Measurements from ENCODE around the gene HEPACAM. TPM values are rescaled to one million over a fixed set of nuclear protein-coding genes. Genes with fewer than 3 reads are reported as not detected.

The HEPACAM gene
- total RNA-seq, 1 donor from 2014 or later: not detected

GRCh38 chr11:124872741-124873140 lies 63.1 kb downstream of the HEPACAM start:
- H3K36me3 ChIP-seq (ENCODE audit: control insufficient read depth, insufficient read depth, low read length): no peaks in the 10 kb centered on the region
- peaks cover 36% of the 10 kb centered on the region for H3K27me3 ChIP-seq (ENCODE audit: control insufficient read depth, insufficient read depth, low read length)
- TF ChIP-seq, protein P1, sequence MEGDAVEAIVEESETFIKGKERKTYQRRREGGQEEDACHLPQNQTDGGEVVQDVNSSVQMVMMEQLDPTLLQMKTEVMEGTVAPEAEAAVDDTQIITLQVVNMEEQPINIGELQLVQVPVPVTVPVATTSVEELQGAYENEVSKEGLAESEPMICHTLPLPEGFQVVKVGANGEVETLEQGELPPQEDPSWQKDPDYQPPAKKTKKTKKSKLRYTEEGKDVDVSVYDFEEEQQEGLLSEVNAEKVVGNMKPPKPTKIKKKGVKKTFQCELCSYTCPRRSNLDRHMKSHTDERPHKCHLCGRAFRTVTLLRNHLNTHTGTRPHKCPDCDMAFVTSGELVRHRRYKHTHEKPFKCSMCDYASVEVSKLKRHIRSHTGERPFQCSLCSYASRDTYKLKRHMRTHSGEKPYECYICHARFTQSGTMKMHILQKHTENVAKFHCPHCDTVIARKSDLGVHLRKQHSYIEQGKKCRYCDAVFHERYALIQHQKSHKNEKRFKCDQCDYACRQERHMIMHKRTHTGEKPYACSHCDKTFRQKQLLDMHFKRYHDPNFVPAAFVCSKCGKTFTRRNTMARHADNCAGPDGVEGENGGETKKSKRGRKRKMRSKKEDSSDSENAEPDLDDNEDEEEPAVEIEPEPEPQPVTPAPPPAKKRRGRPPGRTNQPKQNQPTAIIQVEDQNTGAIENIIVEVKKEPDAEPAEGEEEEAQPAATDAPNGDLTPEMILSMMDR (IDR thresholded peaks at IDR 0.05; ENCODE audit: insufficient read depth, low read length, severe bottlenecking): no peak
- DNase-seq (ENCODE audit: low read depth): no peak
- FAIRE-seq: no peak
- no peak overlapping the region for H3K4me3 ChIP-seq (ENCODE audit: low read depth, low read length)

DNA sequence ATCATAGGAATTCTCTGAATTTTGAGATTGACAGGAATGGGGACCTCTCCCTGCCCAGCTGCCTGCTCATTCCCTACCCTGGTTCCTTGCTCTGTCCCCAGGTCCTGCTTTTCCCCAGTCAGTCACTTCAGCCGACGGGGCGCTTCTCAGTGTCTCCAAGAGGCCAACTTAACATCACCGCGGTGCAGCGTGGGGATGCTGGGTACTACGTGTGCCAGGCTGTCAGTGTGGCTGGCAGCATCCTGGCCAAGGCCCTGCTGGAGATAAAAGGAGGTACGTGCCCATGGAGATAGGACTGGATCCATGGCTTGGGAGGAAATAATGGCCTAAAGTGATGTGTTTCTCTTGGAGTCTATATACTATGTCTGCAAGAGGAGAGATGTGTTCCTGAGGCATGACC lies 63.6 kb downstream of the HEPACAM start:
- H3K27me3 ChIP-seq (ENCODE audit: control insufficient read depth, insufficient read depth, low read length): peaks cover 39% of the 10 kb centered on the region
- H3K36me3 ChIP-seq (ENCODE audit: control insufficient read depth, insufficient read depth, low read length): no peaks in the 10 kb centered on the region
- TF ChIP-seq, protein P1 (IDR thresholded peaks at IDR 0.05; ENCODE audit: insufficient read depth, low read length, severe bottlenecking): no peak
- FAIRE-seq (no peak), DNase-seq (ENCODE audit: low read depth) (no peak)
- no peak overlapping the region for H3K4me3 ChIP-seq (ENCODE audit: low read depth, low read length)

DNA sequence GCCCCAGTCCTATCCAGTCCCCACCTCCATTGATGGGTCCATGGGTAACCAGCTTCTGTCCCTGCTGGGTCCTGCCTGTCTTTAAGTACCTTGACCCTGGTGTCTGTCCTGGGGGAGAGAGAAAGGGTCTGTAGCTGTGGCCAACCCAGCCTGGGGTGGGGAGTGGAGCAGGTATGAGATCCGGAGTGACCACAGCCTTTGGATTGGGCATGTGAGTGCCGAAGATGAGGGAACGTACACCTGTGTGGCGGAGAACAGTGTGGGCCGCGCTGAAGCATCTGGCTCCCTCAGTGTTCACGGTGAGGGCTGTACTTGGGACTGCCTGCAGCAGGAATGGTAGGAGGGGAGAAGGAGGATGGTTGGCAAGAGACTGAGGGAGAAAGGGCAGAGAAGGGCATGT lies 65.4 kb downstream of the HEPACAM start:
- no peak for FAIRE-seq
- peaks cover 53% of the 10 kb centered on the region for H3K27me3 ChIP-seq (ENCODE audit: control insufficient read depth, insufficient read depth, low read length)

DNA sequence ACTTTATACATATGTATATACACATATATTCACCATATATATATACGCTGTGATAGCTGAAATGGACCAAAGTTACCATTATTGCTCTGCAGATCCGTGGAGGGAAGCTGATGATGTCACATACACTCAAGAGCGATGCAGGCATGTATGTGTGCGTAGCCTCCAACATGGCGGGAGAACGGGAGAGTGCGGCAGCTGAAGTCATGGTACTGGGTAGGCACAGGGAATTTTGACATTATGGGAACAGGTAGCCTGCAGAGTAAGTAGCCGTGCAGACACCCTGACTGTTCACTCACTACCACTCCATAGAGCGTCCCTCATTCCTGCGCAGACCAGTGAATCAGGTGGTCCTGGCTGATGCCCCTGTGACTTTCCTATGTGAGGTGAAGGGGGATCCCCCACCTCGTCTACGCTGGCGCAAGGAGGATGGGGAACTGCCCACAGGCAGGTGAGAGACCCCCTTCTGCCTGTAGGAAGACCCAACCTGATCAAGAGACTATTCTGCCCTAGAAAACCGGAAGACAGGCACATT lies 65.9 kb downstream of the HEPACAM start:
- no peak for DNase-seq (ENCODE audit: low read depth)
- Histone ChIP-seq H3K27me3 (ENCODE audit: control insufficient read depth, insufficient read depth, low read length) (peaks cover 57% of the 10 kb centered on the region), H3K4me3 (ENCODE audit: low read depth, low read length) (no peak overlapping the region), H3K36me3 (ENCODE audit: control insufficient read depth, insufficient read depth, low read length) (no peaks in the 10 kb centered on the region)
- TF ChIP-seq, protein P1 (IDR thresholded peaks at IDR 0.05; ENCODE audit: insufficient read depth, low read length, severe bottlenecking): no peak
- FAIRE-seq: no peak

More for the DNA sequence above, 65.4 kb downstream of the HEPACAM start:
- DNase-seq (ENCODE audit: low read depth): no peak
- H3K36me3 ChIP-seq (ENCODE audit: control insufficient read depth, insufficient read depth, low read length): no peaks in the 10 kb centered on the region
- TF ChIP-seq, protein P1 (IDR thresholded peaks at IDR 0.05; ENCODE audit: insufficient read depth, low read length, severe bottlenecking): no peak
- H3K4me3 ChIP-seq (ENCODE audit: low read depth, low read length): no peak overlapping the region

DNA sequence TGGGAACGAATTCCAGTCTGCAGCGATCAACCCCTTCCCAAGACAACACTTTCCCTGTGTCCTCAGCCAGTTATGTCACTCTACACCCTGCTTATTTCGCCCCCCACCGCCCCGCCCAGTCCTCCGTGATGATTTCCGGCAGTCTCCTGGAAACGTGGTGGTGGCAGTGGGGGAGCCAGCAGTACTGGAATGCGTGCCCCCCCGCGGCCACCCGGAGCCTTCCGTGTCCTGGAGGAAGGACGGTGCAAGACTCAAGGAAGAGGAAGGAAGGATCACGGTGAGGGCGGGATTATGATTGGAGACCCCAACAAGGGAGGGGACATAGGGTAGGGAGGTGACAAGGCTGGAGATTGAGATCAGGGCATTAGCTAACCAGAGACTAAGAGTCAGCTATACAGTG lies 66.5 kb downstream of the HEPACAM start:
- no peak for DNase-seq (ENCODE audit: low read depth)
- no peak for FAIRE-seq
- TF ChIP-seq, protein P1 (IDR thresholded peaks at IDR 0.05; ENCODE audit: insufficient read depth, low read length, severe bottlenecking): no peak
- no peak overlapping the region for H3K4me3 ChIP-seq (ENCODE audit: low read depth, low read length)
- no peaks in the 10 kb centered on the region for H3K36me3 ChIP-seq (ENCODE audit: control insufficient read depth, insufficient read depth, low read length)
- H3K27me3 ChIP-seq (ENCODE audit: control insufficient read depth, insufficient read depth, low read length): peaks cover 61% of the 10 kb centered on the region

Other genes starting within 250 kb of the HEPACAM start
- gene NRGN, start 196.1 kb downstream of the HEPACAM start, total RNA-seq: not detected in 2 replicates
- 0.53 and 2.0 TPM in 2 replicates for gene VSIG2, start 183.8 kb downstream of the HEPACAM start, total RNA-seq
- not detected in 2 replicates for gene ESAM, start 173.8 kb downstream of the HEPACAM start, total RNA-seq
- 2.9 TPM in 2 replicates for gene MSANTD2, start 135.6 kb downstream of the HEPACAM start, total RNA-seq
- gene ROBO3, start 70.6 kb downstream of the HEPACAM start, total RNA-seq: 29.5 and 30.2 TPM in 2 replicates
- gene ROBO4, start 38.2 kb downstream of the HEPACAM start, total RNA-seq: under 0.01 TPM in 1 of 2 replicates, not detected in the other
- not detected in 2 replicates for gene HEPN1, start 16.8 kb downstream of the HEPACAM start, total RNA-seq
- 1.1 and 1.8 TPM in 2 replicates for gene CCDC15, start 18.2 kb upstream of the HEPACAM start, total RNA-seq
- gene SLC37A2, start 127.3 kb upstream of the HEPACAM start, total RNA-seq: 25.5 and 30.1 TPM in 2 replicates
- 28.4 and 29.3 TPM in 2 replicates for gene TMEM218, start 175.6 kb upstream of the HEPACAM start, total RNA-seq
- under 0.01 TPM in 1 of 2 replicates, not detected in the other for gene PKNOX2, start 228.7 kb upstream of the HEPACAM start, total RNA-seq

Data from bronchial epithelial cell (primary cell).